ENCODE data around the gene CDK4. TPM values are rescaled to one million over a fixed set of nuclear protein-coding genes. Genes with fewer than 3 reads are reported as not detected.
A peak's percentile ranks its signal among the peaks of the same experiment; 100 is the strongest.

Gene CDK4
- total RNA-seq, 1 experiment from 2014 or later: 210 TPM

- no peak for TF ChIP-seq CTCF (IDR thresholded peaks at IDR 0.05; ENCODE audit: insufficient read depth in 1 of 2, low read depth in 1 of 2, low read length in 1 of 2, severe bottlenecking in 1 of 2, unreplicated experiment in 1 of 2)
- ChIA-PET POLR2A (no interaction called here), CTCF (no interaction called here)
- Mint-ChIP-seq H3K36me3 (ENCODE audit: insufficient read depth, unreplicated experiment) (peaks cover 13% of the 10 kb centered on the region), H3K4me3 (ENCODE audit: unreplicated experiment) (no peak overlapping the region), H3K27ac (ENCODE audit: unreplicated experiment) (no peak overlapping the region), H3K9me3 (ENCODE audit: unreplicated experiment) (no peaks in the 10 kb centered on the region), H3K4me1 (ENCODE audit: low read depth, unreplicated experiment) (no peaks in the 10 kb centered on the region), H3K27me3 (ENCODE audit: insufficient read depth, unreplicated experiment) (no peaks in the 10 kb centered on the region)
- no peak for DNase-seq
- Histone ChIP-seq H3K27me3 (replicated peaks; ENCODE audit: control insufficient read depth, insufficient read depth, low read length) (no peaks in the 10 kb centered on the region), H3K36me3 (ENCODE audit: control insufficient read depth, insufficient read depth, low read length) (no peaks in the 10 kb centered on the region), H3K9me3 (no peaks in the 10 kb centered on the region), H3K4me3 (ENCODE audit: low read depth, low read length) (no peak overlapping the region), H3K4me1 (no peaks in the 10 kb centered on the region)
- BruUV-seq (replicated peaks): TSS peak; percentile 86
- intact Hi-C loops (cut with micrococcal nuclease; ENCODE audit: unreplicated experiment): no loop called here
These were observed 31.2 kb downstream of the CDK4 start for GRCh38 chr12:57720606-57721595.

- Mint-ChIP-seq H3K4me3 (ENCODE audit: unreplicated experiment) (no peak overlapping the region), H3K36me3 (ENCODE audit: insufficient read depth, unreplicated experiment) (peaks cover 17% of the 10 kb centered on the region), H3K27me3 (ENCODE audit: insufficient read depth, unreplicated experiment) (no peaks in the 10 kb centered on the region), H3K4me1 (ENCODE audit: low read depth, unreplicated experiment) (no peaks in the 10 kb centered on the region), H3K9me3 (ENCODE audit: unreplicated experiment) (no peaks in the 10 kb centered on the region), H3K27ac (ENCODE audit: unreplicated experiment) (no peak overlapping the region)
- Histone ChIP-seq H3K27me3 (replicated peaks; ENCODE audit: control insufficient read depth, insufficient read depth, low read length) (no peaks in the 10 kb centered on the region), H3K4me3 (ENCODE audit: low read depth, low read length) (no peak overlapping the region), H3K9me3 (no peaks in the 10 kb centered on the region), H3K4me1 (no peaks in the 10 kb centered on the region), H3K36me3 (ENCODE audit: control insufficient read depth, insufficient read depth, low read length) (no peaks in the 10 kb centered on the region)
- no TSS peak for BruUV-seq (replicated peaks)
- CTCF ChIA-PET: no interaction called here
- POLR2A ChIA-PET: no interaction called here
- intact Hi-C loops (cut with micrococcal nuclease; ENCODE audit: unreplicated experiment): no loop called here
- no peak for TF ChIP-seq CTCF (IDR thresholded peaks at IDR 0.05; ENCODE audit: insufficient read depth in 1 of 2, low read depth in 1 of 2, low read length in 1 of 2, severe bottlenecking in 1 of 2, unreplicated experiment in 1 of 2)
- no peak for DNase-seq
These were observed 32.1 kb downstream of the CDK4 start for GRCh38 chr12:57719777-57720605.

GRCh38 chr12:57718641-57719528 is 33.2 kb downstream of the CDK4 start:
- no peaks in the 10 kb centered on the region for H3K36me3 ChIP-seq (ENCODE audit: control insufficient read depth, insufficient read depth, low read length)
- no TSS peak for BruUV-seq (replicated peaks)
- POLR2A ChIA-PET: no interaction called here

More at GRCh38 chr12:57718641-57719528, 33.2 kb downstream of the CDK4 start:
- no peak for DNase-seq
- TF ChIP-seq CTCF (IDR thresholded peaks at IDR 0.05; ENCODE audit: insufficient read depth in 1 of 2, low read depth in 1 of 2, low read length in 1 of 2, severe bottlenecking in 1 of 2, unreplicated experiment in 1 of 2): no peak
- peaks cover 14% of the 10 kb centered on the region for H3K36me3 Mint-ChIP-seq (ENCODE audit: insufficient read depth, unreplicated experiment)
- H3K27me3 ChIP-seq (replicated peaks; ENCODE audit: control insufficient read depth, insufficient read depth, low read length): no peaks in the 10 kb centered on the region
- no peaks in the 10 kb centered on the region for H3K27me3 Mint-ChIP-seq (ENCODE audit: insufficient read depth, unreplicated experiment)
- CTCF ChIA-PET: no interaction called here
- intact Hi-C loops (cut with micrococcal nuclease; ENCODE audit: unreplicated experiment): no loop called here
- no peak overlapping the region for H3K27ac Mint-ChIP-seq (ENCODE audit: unreplicated experiment)
- no peaks in the 10 kb centered on the region for H3K4me1 Mint-ChIP-seq (ENCODE audit: low read depth, unreplicated experiment)
- no peaks in the 10 kb centered on the region for H3K9me3 Mint-ChIP-seq (ENCODE audit: unreplicated experiment)
- H3K9me3 ChIP-seq: no peaks in the 10 kb centered on the region
- H3K4me3 ChIP-seq (ENCODE audit: low read depth, low read length): no peak overlapping the region
- H3K4me1 ChIP-seq: no peaks in the 10 kb centered on the region
- no peak overlapping the region for H3K4me3 Mint-ChIP-seq (ENCODE audit: unreplicated experiment)
